ENCODE measurements around the gene SLC4A5.
"Not testable (repeated sequence)": the region's sequence is repeated elsewhere in the genome, so short reads cannot be mapped to it uniquely, and the experiment has no call there.

SLC4A5 gene

DNA sequence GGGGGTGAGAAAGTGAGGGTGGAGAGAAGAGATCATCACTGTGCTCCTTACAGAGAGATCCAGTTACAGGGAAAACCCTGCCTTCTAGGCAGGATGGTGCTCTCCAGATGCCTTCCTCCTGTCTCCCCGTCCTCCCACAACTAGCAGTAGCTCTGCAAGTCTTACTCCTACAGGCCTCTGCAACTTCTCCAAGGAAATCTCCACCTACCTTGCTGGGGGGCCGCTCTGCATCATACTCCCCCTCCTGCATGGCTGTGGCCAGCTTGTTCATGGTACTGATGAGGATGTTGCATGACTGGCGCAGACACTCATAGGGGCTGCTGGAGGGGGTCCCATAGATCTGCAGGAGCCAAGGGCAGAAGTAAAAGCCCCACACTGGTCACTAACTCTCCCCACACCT, 22.8 kb upstream of the SLC4A5 start:
- no peak for DNase-seq

- no peak for DNase-seq
Observed at GRCh38 chr2:74364533-74365505, 21.6 kb upstream of the SLC4A5 start.

- DNase-seq, result no peak
Observed at GRCh38 chr2:74361327-74361726, 18.1 kb upstream of the SLC4A5 start.

DNA sequence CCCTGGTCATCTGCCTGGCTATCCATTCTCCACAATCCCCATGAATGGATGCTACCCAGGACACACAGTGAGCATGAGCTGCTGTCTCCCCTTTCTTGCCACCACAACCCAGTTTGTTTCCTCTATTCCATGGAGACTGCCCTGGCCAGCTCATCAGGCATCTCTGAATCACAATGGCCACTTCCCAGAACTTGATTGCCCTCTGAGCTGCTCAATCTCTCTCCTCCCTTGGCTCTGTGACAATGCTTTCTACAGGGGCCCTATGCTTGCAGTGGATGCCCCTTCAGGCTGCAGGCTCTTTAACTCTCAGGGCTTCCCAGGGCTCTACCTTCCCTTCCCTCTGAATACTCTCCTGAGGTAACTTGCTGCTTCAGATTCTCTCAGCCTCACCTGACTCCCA, 14.4 kb upstream of the SLC4A5 start:
- no peak for DNase-seq

- no peak for DNase-seq
Observed at GRCh38 chr2:74349889-74350288, 6.7 kb upstream of the SLC4A5 start.

- no peak for DNase-seq
Observed at GRCh38 chr2:74347742-74348141, 4.5 kb upstream of the SLC4A5 start.

DNA sequence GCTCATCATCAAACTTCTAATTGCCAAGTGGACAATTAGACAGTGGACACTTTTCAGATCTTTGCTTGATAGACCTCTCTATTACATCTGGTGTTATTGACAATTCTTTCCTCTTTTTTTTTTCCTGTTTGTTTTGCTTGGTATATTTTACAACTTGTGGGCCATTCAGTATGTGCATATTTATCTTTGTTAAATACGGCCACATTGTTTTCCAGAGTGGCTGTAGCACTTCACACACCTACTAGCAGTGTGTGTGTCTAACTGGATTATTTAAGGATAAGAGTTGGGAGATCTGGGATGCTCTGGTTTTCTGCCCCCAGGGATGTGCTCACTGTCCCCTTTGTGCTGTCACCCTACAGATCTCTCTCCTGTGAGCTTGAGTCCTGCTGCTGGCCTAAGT, 4.1 kb upstream of the SLC4A5 start:
- no peak for DNase-seq

- DNase-seq, result no peak
Observed at GRCh38 chr2:74345272-74345943, 2.2 kb upstream of the SLC4A5 start.

- not testable (repeated sequence) for DNase-seq
Observed at GRCh38 chr2:74336227-74336626, 7.0 kb downstream of the SLC4A5 start.

DNA sequence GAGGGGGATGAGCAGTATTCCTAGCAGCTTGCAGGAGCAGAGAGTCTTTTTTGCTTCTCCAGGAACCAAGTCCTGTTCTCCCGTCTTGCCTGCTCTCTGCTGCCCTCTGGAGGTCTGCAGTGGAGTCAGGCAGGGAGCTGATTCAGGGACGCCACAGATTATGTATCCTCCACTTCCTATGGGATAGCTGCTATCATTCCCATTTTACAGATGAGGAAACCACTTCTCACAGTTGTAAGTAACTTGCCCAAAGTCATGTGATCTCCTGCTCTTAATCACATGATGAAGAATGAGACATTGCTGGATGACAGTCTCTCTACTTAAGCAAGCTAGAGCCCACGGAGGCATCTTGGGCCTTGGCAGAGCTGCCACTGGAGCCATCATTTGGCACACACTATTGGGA, 8.3 kb downstream of the SLC4A5 start:
- DNase-seq, result no peak

DNA sequence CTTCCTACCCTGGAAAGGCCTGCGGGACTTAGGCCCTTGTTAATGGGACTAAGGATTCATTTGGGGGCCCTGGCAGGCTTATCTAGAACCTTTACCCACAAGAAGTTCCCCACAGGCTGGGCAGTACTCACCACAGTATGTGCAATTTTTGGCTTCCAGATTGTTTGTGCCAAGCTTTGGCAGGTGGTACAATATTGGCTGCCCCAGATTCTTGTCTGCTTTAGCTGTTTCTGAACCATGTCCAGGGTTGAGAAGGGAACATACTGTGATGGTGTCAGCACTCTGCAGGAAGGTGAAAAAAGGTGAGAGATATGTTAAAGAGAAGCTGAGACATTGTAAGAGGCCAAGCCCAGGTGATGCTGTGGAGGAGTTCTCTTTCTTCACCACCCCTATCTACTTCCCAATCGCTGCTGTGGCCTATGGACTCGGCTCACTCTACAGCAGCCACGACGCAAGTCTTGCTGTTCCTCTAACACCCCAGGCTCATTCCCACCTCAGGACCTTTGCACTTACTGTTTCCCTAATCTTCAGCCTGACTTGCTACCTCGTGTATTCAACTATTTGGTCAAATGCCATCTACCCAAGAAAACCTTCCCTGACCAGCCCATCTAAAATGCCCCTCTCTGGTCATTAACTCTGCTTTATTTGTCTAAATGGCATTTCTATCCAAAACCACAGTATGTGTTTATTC, 9.2 kb downstream of the SLC4A5 start:
- no peak for DNase-seq

DNA sequence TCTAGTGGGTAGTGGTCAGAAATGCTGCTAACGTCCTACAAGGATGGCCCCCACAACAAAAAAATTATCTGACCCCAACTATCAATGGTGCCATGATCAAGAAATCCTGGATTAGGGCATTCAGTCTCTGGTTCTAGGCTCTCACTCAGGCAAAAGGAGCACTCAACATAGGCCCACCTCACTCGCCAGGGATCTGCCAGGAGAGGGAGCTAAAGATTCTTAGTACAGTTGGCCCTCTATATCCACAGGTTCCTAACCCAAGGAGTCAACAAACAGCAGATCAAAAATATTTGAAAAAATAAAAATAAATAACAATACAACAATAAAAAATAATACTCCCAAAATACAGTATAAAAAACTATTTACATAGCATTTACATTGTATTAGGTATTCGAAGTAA, 10.0 kb downstream of the SLC4A5 start:
- DNase-seq, result no peak

DNA sequence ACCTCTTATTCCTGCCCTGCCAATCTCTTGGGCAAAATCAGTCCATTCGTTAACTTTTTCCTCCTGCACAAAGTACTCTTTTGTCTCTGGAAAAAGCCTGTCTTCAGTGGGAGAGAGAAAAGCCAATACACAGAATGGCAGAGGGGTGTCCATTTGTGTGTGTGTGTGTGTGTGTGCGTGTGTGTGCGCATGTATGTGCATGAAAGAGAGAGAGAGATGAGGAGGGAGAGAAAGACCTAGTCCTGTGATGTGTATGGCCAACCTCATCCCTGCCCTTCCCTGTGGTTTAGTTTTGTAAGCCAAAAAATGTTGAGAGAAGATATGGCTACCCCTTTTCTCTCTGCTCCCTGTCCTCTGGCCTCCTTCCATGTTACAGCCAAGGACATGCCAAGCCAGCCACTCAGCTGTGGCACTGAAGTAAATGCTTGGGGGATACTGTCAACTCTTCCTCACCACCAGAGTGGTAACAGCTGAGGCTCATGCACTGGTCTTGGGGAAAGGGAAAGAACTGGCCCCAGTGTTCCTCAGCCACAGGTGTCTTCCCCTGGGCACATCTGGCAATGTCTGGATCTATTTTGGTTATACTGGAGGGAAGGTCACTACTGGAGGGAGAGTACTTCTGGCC, 10.6 kb downstream of the SLC4A5 start:
- DNase-seq, result no peak

DNA sequence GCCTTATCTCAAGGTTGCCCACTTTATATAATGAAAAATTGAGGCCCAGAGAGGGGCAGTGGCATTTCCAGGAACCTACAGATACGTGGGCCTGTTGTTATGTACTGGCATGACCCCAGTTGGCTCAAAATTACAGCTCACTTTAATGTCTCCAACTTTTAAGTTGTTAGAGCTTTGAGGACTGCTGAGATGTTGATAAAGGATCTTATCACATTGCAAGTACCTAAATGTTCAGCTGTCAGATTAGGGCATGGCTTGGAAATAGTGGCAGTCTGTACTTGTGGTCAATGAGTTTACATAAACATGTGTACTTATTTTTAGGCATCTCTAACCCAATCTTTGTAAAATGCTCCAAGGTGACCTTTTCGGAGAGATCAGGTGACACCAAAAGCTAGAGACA, 14.6 kb downstream of the SLC4A5 start:
- DNase-seq, result no peak

- DNase-seq, result no peak
Observed at GRCh38 chr2:74328074-74328473, 15.1 kb downstream of the SLC4A5 start.

DNA sequence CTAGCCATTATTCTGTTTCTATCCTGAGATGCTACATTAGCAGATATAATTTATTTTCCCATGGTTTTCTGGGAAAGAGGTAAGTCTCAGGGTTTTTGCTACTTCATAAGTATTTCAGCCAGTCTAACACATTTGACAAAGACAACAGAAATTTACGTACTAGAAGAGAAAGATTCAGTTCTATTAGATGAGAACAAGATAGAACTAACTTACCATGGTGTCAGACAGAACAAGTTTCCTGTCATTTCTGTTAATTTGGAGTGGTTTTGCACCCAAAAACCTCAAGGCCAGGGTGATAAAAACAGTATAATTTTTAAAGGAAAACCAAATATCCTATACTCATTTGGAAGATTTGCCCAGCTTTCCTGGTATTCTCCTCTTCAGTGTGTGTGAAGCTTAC, 15.6 kb downstream of the SLC4A5 start:
- no peak for DNase-seq

GRCh38 chr2:74327199-74327598, 16.0 kb downstream of the SLC4A5 start:
- no peak for DNase-seq

GRCh38 chr2:74325815-74326214, 17.4 kb downstream of the SLC4A5 start:
- DNase-seq, result no peak

DNA sequence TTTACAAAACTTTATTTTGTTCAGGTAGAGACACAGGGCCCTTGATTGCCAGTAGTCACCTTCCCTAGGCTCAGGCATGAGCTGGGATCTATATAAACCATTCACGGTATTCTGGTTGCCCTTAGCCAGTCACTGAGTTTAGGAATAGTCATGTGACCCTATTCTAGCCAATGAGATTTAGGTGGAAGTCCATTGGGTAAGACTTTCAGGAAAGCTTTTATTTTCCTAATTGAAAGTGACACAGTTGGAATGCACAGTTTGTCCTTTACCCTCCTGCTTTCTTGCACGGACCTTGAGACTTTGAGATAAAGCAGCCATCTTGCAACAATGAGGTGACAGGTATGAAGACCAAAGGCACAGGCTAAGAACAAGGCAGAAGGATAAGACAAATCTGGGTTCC, 21.5 kb downstream of the SLC4A5 start:
- DNase-seq, result no peak

DNA sequence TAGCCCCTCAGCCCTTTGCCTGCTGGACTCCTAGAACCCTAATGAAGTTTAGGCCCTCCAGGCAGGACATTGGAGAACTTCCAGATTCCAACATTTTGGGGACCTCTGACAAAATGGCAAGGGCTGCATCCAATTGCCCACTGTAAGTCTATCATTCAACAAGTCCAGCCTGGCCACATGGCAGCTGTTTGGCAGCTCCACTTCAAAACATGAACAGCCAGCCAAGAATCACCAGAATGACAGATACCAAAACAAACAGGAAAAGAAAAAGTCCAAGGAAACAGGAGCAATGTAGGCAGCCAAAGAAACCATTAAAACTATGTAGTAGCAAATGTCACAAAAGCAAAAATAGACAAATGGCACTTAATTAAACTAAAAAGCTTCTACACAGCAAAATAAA, 25.5 kb downstream of the SLC4A5 start:
- no peak for DNase-seq

GRCh38 chr2:74316627-74317295, 26.5 kb downstream of the SLC4A5 start:
- DNase-seq, result no peak

GRCh38 chr2:74314107-74314506, 29.1 kb downstream of the SLC4A5 start:
- no peak for DNase-seq

DNA sequence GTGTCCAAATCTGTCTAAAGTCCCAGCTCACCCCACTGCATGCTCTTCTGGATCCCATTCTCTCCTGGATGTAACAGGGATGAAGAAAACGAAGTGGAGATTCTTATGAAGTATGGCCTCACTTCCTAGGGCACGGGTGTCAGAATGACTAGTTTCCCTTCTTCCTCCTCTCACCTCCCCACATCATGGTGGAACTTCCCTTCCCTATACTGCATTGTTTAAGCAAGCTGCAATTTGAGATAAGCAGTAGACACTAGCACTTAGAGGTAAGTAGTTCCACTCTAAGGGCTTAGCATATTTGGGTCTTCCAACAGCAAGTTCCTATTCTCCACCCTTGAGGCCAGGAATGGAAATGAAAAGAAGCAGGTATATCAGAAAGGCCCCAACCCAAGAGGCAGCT, 29.7 kb downstream of the SLC4A5 start:
- no peak for DNase-seq
